Mesenchymal stem cell (in vitro differentiated cells and primary cell): ENCODE measurements around the gene ATP13A3.
"Not testable (repeated sequence)": the region's sequence is repeated elsewhere in the genome, so short reads cannot be mapped to it uniquely, and the experiment has no call there.

Experiments
- DNase-seq: peaks from one replicate; pipeline ENCODE4 v3.0.0-alpha.2; 2013
- H2AFZ ChIP-seq: one replicate; pipeline ENCODE4 v1.6.1; 2013; ENCODE audit warnings: low read depth, mild to moderate bottlenecking, control low read depth, inconsistent platforms, low read length, moderate library complexity
- H2AK5ac ChIP-seq: 2 replicates; pipeline ENCODE4 v1.6.1; 2013; ENCODE audit warnings: low read length, moderate library complexity, mild to moderate bottlenecking, inconsistent platforms; ENCODE audit not compliant: severe bottlenecking
- H2BK120ac ChIP-seq: one replicate; pipeline ENCODE4 v1.6.1; 2013; ENCODE audit warnings: low read depth, mild to moderate bottlenecking, inconsistent platforms, low read length, moderate library complexity
- H2BK12ac ChIP-seq, 2 experiments: one replicate each; pipeline ENCODE4 v1.6.1; 2013; ENCODE audit warnings: inconsistent platforms in 2 of 2, low read length in 2 of 2, mild to moderate bottlenecking in 2 of 2, moderate library complexity in 2 of 2, control low read depth in 1 of 2
- H2BK15ac ChIP-seq: one replicate; pipeline ENCODE4 v1.6.1; 2013; ENCODE audit warnings: mild to moderate bottlenecking, low read depth, inconsistent platforms; ENCODE audit not compliant: poor library complexity, severe bottlenecking
- H2BK5ac ChIP-seq: 2 replicates; pipeline ENCODE4 v1.6.1; 2013; ENCODE audit warnings: low read depth, mild to moderate bottlenecking, low read length, control low read depth, inconsistent platforms; ENCODE audit not compliant: poor library complexity, severe bottlenecking
- H3K14ac ChIP-seq, 2 experiments: one replicate each; pipeline ENCODE4 v1.6.1; 2013; ENCODE audit warnings: inconsistent platforms in 2 of 2, low read length in 2 of 2, control low read depth in 1 of 2, mild to moderate bottlenecking in 1 of 2, moderate library complexity in 1 of 2
- H3K18ac ChIP-seq, 2 experiments: one replicate each; pipeline ENCODE4 v1.6.1; 2013; ENCODE audit warnings: inconsistent platforms in 2 of 2, low read length in 2 of 2, control low read depth in 1 of 2, low read depth in 1 of 2, mild to moderate bottlenecking in 1 of 2
- H3K23ac ChIP-seq, 2 experiments: one replicate each; pipeline ENCODE4 v1.6.1; 2013; ENCODE audit warnings: inconsistent platforms in 2 of 2, low read length in 2 of 2, mild to moderate bottlenecking in 2 of 2, moderate library complexity in 2 of 2, control low read depth in 1 of 2
- H3K27ac ChIP-seq: 2 replicates; pipeline ENCODE4 v1.5.1; 2013; ENCODE audit warnings: mild to moderate bottlenecking, moderate library complexity, low read length, control low read depth, inconsistent platforms; ENCODE audit not compliant: poor library complexity, severe bottlenecking
- H3K27me3 ChIP-seq, 2 experiments: 2 replicates each; pipeline versions ENCODE4 v1.6.1 to v1.7.0; 2013; ENCODE audit warnings: low read length in 2 of 2, mild to moderate bottlenecking in 2 of 2, moderate library complexity in 2 of 2, control low read depth in 1 of 2, inconsistent platforms in 1 of 2; ENCODE audit not compliant: control insufficient read depth in 1 of 2, insufficient read depth in 1 of 2
- H3K36me3 ChIP-seq, 2 experiments: 2 replicates each; pipeline versions ENCODE4 v1.6.1 to v1.7.0; 2013; ENCODE audit warnings: low read length in 2 of 2, control low read depth in 1 of 2, inconsistent platforms in 1 of 2, low read depth in 1 of 2, mild to moderate bottlenecking in 1 of 2; ENCODE audit not compliant: insufficient read depth in 2 of 2, control insufficient read depth in 1 of 2
- H3K4ac ChIP-seq, 2 experiments: one replicate each; pipeline ENCODE4 v1.6.1; 2013; ENCODE audit warnings: inconsistent platforms in 2 of 2, low read length in 2 of 2, mild to moderate bottlenecking in 2 of 2, moderate library complexity in 2 of 2, control low read depth in 1 of 2, low read depth in 1 of 2
- H3K4me1 ChIP-seq: 2 replicates; pipeline ENCODE4 v1.6.1; 2013; ENCODE audit warnings: low read depth, low read length, control low read depth; ENCODE audit not compliant: control insufficient read depth, insufficient read depth
- H3K4me2 ChIP-seq: 2 replicates; pipeline ENCODE4 v1.6.1; 2013; ENCODE audit warnings: low read length, mild to moderate bottlenecking, inconsistent platforms; ENCODE audit not compliant: poor library complexity, severe bottlenecking
- H3K4me3 ChIP-seq, 2 experiments: 2 replicates each; pipeline versions ENCODE4 v1.5.1 to v1.7.0; 2013; ENCODE audit warnings: low read length in 2 of 2, mild to moderate bottlenecking in 2 of 2, control low read depth in 1 of 2, low read depth in 1 of 2; ENCODE audit not compliant: insufficient read depth in 1 of 2
- H3K79me1 ChIP-seq: replicated peaks from 2 replicates; pipeline ENCODE4 v1.6.1; 2013; ENCODE audit warnings: mild to moderate bottlenecking, control low read depth, low read length, inconsistent platforms; ENCODE audit not compliant: poor library complexity, severe bottlenecking
- H3K9ac ChIP-seq: 2 replicates; pipeline ENCODE4 v1.7.0; 2013; ENCODE audit warnings: mild to moderate bottlenecking, low read length, moderate library complexity
- H3K9me3 ChIP-seq: 2 replicates; pipeline ENCODE4 v1.7.0; 2013; ENCODE audit warnings: mild to moderate bottlenecking, low read length; ENCODE audit not compliant: control insufficient read depth
- H4K8ac ChIP-seq: one replicate; pipeline ENCODE4 v1.6.1; 2013; ENCODE audit warnings: inconsistent platforms, mild to moderate bottlenecking, low read length, moderate library complexity
- H4K91ac ChIP-seq: one replicate; pipeline ENCODE4 v1.6.1; 2013; ENCODE audit warnings: mild to moderate bottlenecking, low read length, inconsistent platforms
- WGBS: methylation state at CpG from one replicate; pipeline ENCODE4 v1.1.7; 2013; ENCODE audit warnings: mixed read lengths; 5-methylcytosine and 5-hydroxymethylcytosine counted together

Gene ATP13A3

DNA sequence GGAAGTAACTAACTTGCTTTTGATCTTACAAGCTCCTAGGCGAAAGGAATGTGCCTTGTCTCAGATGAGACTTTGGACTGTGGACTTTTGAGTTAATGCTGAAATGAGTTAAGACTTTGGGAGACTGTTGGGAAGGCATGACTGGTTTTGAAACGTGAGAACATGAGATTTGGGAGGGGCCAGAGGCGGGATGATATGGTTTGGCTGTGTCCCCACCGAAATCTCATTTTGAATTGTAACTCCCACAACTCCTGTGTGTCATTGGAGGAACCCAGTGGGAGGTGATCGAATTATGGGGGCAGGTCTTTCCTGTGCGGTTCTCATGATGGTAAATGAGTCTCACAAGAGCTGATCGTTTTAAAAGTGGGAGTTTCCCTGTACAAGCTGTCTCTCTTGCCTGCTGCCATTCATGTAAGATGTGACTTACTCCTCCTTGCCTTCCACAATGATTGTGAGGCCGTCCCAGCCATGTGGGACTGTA is 33.9 kb upstream of the ATP13A3 start:
- 86% methylated on average over 8 of the region's 8 CpGs for WGBS
- not testable (repeated sequence) for H4K91ac ChIP-seq, H3K27me3 ChIP-seq, H3K4ac ChIP-seq, H3K4me2 ChIP-seq, H3K4me1 ChIP-seq, DNase-seq, H3K27ac ChIP-seq, H2AFZ ChIP-seq, H2BK120ac ChIP-seq, H3K14ac ChIP-seq, H4K8ac ChIP-seq, H3K4me3 ChIP-seq, H3K79me1 ChIP-seq, H3K23ac ChIP-seq, H2BK15ac ChIP-seq, H2BK5ac ChIP-seq, H3K9me3 ChIP-seq, H3K36me3 ChIP-seq, H2AK5ac ChIP-seq
- Histone ChIP-seq H3K18ac (peak overlapping the region in 1 of 2 experiments; percentile 40), H2BK12ac (peak overlapping the region in 1 of 2 experiments; percentile 54), H3K9ac (peak overlapping the region; percentile 48)

GRCh38 chr3:194520201-194520600 is 33.4 kb upstream of the ATP13A3 start:
- not testable (repeated sequence) for H3K14ac ChIP-seq, H3K9ac ChIP-seq, H3K4me2 ChIP-seq, H2BK120ac ChIP-seq, H3K27ac ChIP-seq, DNase-seq, H3K9me3 ChIP-seq, H4K91ac ChIP-seq, H3K36me3 ChIP-seq, H3K4me1 ChIP-seq, H3K4ac ChIP-seq, H2BK12ac ChIP-seq, H2AFZ ChIP-seq, H3K18ac ChIP-seq, H3K79me1 ChIP-seq, H4K8ac ChIP-seq, H2BK15ac ChIP-seq, H3K23ac ChIP-seq, H2AK5ac ChIP-seq, H3K27me3 ChIP-seq, H3K4me3 ChIP-seq, H2BK5ac ChIP-seq
- 89% methylated on average over 5 of the region's 5 CpGs for WGBS

DNA sequence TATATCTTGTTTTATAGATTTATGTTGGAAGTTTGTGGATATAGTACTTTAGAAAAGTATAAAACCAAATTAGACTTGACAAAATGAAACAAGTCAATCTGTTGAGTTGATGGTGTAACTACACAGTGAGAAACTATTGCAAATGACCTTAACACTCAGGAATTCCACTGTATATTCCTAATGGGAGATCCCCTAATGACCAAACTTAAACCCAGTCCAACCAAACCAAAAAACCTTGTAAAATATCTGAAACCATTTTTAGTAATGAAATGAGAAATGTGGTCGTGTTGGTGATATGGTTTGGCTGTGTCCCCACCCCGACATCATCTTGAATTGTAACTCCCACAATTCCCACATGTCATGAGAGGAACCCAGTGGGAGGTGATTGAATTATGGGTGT is 31.9 kb upstream of the ATP13A3 start:
- Histone ChIP-seq H3K23ac (no peak overlapping the region), H3K18ac (no peak overlapping the region), H4K91ac (no peak overlapping the region), H2BK15ac (no peak overlapping the region), H2BK12ac (no peak overlapping the region), H3K4me1 (peaks cover 5% of the 10 kb centered on the region), H3K9me3 (no peaks in the 10 kb centered on the region), H2BK120ac (no peak overlapping the region), H3K4me3 (no peak overlapping the region), H2AFZ (no peak overlapping the region), H3K36me3 (no peaks in the 10 kb centered on the region), H2AK5ac (no peak overlapping the region), H3K9ac (no peak overlapping the region), H3K14ac (no peak overlapping the region), H3K4ac (no peak overlapping the region), H4K8ac (no peak overlapping the region), H3K27me3 (no peaks in the 10 kb centered on the region), H3K4me2 (no peak overlapping the region), H2BK5ac (no peak overlapping the region), H3K79me1 (no peaks in the 10 kb centered on the region), H3K27ac (no peak overlapping the region)
- DNase-seq = peak; percentile 74
- no CpG with 5 or more reads among the region's 2 CpGs for WGBS

- 66% methylated on average over 6 of the region's 6 CpGs for WGBS
These were observed 30.5 kb upstream of the ATP13A3 start for GRCh38 chr3:194517333-194517732.

More at GRCh38 chr3:194517333-194517732, 30.5 kb upstream of the ATP13A3 start:
- Histone ChIP-seq H3K79me1 (no peaks in the 10 kb centered on the region), H3K4me1 (peaks cover 6% of the 10 kb centered on the region), H2AFZ (no peak overlapping the region), H4K8ac (no peak overlapping the region), H3K9ac (no peak overlapping the region), H4K91ac (no peak overlapping the region), H2BK12ac (no peak overlapping the region), H2AK5ac (no peak overlapping the region), H2BK120ac (no peak overlapping the region), H3K18ac (no peak overlapping the region), H3K27ac (no peak overlapping the region), H2BK5ac (no peak overlapping the region), H3K4me2 (no peak overlapping the region), H3K36me3 (no peaks in the 10 kb centered on the region), H2BK15ac (no peak overlapping the region), H3K4ac (no peak overlapping the region), H3K27me3 (no peaks in the 10 kb centered on the region), H3K14ac (no peak overlapping the region), H3K23ac (no peak overlapping the region), H3K9me3 (no peaks in the 10 kb centered on the region), H3K4me3 (no peak overlapping the region)
- DNase-seq = peak; percentile 15
